GM19193 (cell line): ENCODE results near the gene UBE3B.

Experiments used
- POLR2A ChIP-seq: IDR thresholded peaks from 4 replicates; pipeline ENCODE4 v1.6.1; 2011; ENCODE audit not compliant: insufficient read depth, insufficient read length; ENCODE audit errors: extremely low read depth

The UBE3B gene

DNA sequence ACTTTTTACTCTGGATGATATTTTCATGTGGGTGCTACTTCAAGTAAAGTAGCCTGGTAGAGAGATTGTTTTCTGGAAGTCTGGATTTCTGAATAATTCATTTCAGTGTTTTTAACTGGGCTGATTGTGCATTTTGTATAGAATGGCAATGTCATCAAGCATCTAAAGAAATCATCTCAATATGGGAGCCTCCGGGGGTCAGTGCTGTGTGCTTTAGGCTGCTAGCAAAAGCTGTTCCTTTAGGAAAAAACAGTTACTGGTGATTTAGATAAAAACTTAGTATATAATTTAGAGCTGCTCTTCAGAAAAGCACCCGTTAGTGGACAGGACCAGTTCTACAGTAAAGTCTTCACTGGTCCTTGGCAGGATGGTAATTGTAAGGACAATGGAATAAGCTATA is 5.1 kb downstream of the UBE3B start:
- no peak for TF ChIP-seq POLR2A

DNA sequence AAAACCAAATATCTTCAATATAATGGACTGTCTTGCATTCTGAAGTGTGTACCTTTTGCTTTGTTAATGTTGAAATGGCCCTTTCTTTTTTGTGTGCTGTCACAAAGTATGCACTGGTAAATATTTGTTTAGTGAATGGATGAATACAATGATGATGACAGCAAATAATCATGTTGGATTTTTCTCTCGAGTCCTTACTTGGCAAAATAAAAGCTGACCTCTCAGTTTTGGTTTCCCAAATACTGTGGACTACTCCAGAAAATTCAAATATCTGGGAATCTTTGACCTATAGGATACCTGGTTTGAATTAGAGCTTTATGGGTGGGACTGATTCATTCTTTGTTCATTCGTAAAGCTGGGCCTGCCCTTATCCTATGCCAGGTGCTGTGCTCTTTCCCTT is 5.5 kb downstream of the UBE3B start:
- TF ChIP-seq POLR2A = no peak

DNA sequence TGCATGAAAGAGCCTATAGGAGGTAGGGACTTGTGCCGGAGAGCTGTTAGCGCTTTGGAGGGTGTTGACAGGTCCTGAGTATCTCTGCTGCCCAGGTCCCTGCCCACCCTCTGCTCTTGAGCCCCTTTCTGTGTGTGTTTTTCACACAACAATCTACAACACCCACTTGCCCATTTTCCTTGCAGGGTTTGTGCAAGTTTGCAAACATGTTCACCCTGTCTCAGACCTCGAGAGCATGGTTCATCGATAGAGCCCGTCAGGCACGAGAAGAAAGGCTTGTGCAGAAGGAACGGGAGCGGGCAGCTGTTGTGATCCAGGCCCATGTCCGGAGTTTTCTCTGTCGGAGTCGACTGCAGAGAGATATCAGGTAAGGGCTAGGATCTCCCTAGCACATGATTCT is 5.9 kb downstream of the UBE3B start:
- no peak for TF ChIP-seq POLR2A

DNA sequence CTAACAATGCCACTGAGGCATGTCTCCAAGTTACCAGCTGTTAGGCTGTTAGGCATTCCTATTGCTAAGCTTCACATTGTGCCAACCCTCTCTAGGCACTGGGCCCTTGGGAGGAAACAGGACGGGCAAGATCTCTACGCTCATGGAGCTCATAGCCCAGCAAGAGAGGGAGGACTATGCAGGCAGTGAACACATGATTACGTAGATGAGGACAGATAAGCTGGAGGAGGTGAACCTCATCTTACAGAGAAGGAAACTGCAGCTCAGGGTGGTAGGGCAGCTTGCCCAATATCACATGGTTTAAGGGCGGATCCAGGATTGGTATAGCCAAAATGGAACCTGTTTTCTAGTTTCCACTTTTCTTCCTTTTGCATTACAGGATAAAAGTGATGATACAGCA is 7.8 kb downstream of the UBE3B start:
- TF ChIP-seq POLR2A = no peak

DNA sequence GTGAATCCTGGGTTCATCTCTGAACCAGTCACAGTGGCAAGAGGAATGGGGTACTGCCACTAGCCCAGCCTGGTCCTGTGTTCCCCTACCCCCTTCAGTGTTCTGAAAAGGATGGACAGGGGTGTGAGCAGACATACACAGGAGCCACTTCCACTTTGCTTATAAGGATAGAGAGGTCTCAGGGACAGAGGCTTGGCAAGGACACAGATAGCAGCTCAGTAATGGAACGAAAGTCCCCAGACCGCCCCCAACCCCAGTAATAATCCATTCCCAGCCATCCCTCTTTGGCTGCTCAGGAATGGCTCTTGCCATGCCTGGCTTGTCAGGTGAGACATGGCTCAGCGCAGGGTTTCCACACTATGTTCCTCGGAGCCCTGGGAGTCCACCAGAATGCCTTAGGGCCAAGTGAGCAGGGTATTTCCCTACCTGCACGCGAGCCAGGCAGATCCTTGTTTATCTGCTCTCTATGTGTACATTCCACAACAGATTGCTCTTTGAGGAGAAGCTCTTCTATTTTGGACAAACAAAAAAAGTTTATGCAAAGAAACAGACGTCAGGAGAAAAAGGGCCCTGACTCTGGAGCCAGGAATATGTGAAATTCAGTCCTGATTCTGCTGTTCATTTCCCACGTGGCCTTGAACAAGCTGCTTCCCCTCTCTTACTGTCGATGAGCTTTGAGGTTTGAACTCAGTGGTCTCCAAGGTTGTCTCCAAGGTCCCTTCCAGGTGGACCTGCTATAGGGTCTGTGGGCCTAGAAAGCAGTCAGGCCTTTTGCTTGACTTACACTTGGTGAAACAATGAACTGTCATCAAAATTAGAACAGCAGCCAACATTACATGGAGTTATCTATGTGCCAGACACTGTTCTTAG is 10.0 kb downstream of the UBE3B start:
- TF ChIP-seq POLR2A = no peak

DNA sequence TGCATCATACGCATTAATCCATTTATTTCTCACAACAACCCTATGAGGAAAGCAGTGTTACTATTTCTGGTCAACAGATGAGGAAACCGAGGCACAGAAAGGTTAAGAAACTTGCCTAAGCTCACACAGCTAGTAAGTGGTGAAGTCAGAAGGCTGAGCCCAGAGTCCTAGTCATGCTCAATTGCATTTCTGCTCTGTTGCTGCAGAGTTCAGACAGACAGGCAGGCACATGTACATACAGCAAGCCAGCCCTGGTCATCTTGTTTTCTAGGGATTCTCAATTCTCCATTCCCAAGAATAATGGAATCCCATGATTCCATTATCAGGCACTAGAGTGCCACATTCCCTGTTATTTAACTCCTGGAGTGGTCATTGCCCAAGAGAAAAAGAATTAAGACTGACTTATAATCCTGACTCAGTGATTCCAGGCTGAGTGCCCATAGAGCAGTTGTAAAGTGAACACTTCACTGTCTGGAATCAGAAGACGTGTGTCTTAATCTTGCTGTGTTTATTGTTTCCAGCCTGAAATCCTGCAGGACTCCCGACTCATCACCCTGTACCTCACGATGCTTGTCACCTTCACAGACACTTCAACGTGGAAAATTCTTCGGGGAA is 10.7 kb downstream of the UBE3B start:
- TF ChIP-seq POLR2A = no peak

DNA sequence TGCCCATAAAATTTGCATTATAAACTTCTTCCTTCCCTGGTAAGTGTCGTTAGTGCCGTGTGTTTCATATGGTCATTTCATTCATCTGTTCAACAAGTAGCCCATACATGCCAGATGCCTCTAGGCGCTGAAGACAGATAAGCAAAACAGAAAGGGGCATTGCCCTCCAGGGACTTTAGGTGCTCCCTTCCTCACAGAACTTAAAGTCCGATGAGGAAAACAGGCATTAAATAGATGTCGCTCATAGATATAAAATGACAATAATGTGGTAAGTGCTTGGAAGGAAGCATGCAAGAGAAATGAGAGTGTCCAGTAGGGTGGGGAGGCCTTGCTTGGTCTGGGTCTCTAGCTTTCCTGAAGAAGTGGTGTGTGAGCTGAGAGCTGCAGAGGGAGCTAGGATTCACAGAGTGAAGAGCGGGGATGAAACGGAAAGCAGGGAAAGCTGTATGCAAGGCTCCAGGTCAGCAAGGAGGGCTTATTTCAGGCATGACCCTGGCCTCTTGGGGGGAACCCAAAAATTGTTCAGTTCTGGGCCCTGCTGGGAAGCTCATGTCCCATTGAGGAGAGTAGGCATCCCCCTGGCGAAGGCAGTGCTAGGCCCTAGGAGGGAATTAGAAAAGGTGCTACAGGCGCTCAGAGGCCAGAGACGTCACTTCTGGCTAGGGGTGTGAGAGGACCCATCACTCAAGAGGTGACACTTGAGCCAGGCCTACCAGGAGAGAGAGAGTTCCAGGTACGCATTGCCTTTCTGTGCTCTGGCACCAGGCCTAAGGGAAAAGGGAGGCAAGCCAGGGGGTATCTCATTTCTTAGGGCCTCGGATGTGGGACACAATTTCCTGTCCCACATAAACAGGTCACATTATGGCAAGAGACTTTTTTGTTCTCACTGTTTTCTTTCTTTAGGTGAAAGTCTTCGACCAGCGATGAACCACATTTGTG is 11.9 kb downstream of the UBE3B start:
- no peak for TF ChIP-seq POLR2A

DNA sequence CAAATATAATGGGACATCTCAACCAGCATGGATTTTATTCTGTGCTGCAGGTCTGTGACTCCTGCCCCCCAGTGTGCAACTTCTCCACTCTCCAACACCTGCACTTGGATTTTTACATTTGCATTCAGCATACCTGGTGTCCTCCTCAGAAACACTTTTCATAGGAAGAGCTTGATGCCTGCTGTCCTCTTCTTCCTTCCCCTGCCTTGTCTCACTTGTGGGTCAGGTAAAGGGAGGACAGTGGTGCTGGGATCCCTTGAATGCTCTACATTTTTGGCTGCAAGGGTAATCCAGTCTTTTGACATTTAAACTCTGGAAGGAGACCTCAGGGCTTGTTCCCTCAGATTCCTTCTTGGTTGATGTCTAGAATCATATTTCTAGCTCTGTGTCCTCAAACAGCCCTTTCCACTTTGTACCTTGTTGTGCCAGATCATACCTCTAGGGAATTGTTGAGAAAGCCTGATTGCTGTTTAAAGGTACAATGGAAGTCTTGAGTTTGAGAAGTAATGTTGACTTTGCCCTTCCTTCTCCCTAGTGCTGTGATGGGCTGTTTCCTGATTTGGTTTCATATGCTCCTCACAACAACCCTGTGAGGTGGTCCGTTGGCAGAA is 12.6 kb downstream of the UBE3B start:
- no peak for TF ChIP-seq POLR2A

DNA sequence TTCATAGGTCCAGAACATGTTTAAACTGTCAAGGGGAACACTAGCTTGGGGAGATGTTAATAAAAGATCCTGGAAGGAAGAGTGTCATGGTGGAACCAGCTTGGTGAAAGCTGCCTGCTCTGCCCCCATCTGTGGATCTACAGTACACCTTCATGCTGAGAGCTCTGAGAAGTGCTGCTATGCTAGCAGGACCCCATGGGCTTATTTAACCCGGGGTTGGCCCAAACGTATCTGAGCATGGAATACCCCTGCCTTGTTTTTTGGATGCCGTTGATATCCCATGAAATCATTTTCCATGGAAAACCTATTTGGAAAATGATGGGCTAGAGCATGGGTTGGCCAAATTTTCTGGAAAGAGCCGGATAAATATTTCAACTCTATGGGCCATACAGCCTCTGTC is 14.2 kb downstream of the UBE3B start:
- TF ChIP-seq POLR2A = no peak

DNA sequence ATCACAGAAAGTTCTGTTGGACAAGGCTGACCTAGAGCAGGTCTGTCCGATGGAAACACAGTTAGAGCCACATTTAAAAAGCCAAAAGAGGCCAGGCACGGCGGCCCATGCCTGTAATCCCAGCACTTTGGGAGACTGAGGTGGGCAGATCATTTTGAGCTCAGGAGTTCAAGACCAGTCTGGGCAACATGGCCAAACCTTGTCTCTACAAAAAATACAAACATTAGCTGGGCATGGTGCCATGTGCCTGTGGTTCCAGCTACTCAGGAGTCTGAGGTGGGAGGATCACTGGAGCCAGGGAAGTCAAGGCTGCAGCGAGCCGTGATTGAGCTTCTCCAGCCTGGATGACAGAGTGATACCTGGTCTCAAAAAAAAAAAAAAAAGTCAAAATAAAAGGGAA is 14.9 kb downstream of the UBE3B start:
- no peak for TF ChIP-seq POLR2A

DNA sequence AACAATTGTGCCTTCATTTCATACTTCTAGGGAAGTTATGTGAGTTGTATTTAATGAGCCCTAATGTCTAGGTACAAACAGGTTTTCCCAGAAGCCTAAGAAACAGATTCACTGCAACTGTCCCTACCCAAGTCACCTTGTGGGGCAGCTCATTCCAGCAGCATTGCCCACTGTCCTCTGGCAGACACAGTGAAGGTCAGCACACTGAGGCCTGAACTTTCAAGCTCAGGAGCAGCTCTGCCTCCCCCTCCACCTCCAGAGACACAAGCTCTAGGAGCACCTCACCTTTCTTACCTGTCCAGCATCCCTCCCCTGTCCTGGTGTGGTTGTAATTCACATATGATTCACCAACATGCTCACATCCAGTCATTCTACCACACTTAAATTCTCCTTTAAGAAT is 15.7 kb downstream of the UBE3B start:
- TF ChIP-seq POLR2A = no peak

DNA sequence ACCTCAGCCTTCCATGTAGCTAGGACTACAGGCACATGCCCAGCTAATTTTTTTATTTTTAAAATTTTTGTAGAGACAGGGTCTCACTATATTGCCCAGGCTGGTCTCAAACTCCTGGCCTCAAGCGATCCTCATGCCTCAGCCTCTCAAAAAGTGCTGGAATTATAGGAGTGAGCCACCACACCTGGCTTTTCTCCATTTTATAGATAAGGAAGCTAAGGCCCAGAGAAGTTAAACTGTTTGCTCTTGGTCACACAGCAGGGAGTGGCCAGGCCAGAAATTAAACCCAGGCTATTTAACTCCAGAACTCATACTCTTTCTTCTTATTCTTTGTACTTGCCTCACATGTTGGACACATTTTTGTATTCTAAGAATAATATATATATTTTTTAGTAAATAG is 16.5 kb downstream of the UBE3B start:
- TF ChIP-seq POLR2A = no peak

DNA sequence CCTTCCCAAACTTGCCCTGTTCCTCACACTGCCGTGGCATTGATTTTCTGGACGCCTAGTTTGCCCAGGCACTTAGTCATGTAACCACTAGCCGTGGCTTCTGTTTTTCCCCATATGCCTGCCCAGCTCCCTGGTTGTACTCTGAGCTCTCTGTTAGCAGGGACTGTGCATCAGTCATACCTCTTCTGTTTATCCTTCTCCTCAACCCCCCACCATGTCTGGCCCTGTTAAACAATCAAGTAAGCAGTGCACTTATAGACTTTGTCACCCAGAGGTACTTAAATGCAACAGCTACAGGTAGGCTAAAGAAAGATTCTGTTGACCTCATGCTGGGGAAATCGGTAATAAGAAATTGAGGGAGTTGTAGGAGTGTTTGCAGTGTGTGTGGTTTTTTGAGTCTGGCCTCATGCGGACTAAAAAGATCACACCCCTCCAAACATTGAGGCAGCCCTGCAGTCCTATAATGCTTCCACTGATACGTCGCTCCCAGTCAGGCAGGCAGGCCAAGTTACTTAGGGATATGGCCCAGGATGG is 17.0 kb downstream of the UBE3B start:
- no peak for TF ChIP-seq POLR2A

DNA sequence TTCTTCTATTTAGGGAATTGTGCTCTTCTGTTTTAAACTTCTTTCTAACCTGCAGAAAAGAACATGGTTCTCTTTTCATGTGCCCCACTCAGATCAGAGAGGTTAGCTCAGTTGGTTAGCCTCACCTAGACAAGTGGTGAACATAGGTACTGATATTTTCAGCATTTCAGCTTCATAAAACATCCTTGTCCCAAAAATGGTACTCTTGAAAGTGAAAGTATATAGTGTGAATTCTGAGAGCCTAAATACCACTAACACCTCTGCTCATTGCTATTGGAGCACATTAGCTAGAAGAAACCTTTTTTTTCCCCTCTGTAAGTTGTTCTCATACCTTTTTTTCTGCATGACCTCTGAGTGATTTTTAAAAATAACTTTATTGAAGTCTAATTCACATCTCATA is 17.6 kb downstream of the UBE3B start:
- TF ChIP-seq POLR2A = no peak

DNA sequence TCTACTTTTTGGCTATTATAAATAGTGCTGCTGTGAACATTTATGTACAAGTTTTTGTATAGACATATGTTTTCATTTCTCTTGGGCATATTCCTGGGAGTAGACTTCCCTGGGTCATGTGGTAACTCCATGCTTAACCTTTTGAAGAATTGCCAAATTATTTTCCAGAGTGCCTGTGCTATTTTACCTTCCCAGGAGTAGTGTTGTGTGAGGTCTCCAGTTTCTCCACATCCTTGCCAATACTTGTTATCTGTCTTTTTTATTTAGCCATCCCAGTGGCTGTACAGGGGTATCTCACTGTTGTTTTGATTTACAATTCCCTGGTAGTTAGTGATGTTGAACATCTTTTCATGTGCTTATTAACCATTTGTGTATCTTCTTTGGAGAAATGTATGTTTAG is 18.9 kb downstream of the UBE3B start:
- TF ChIP-seq POLR2A = no peak
